Fibroblast of skin of right quadriceps (primary cell): ENCODE measurements around the gene RETN.

Experiments used
- DNase-seq: peaks from one replicate; pipeline ENCODE4 v3.0.0-alpha.2; 2013

Gene RETN

GRCh38 chr19:7661744-7662538, 6.9 kb upstream of the RETN start:
- no peak for DNase-seq

DNA sequence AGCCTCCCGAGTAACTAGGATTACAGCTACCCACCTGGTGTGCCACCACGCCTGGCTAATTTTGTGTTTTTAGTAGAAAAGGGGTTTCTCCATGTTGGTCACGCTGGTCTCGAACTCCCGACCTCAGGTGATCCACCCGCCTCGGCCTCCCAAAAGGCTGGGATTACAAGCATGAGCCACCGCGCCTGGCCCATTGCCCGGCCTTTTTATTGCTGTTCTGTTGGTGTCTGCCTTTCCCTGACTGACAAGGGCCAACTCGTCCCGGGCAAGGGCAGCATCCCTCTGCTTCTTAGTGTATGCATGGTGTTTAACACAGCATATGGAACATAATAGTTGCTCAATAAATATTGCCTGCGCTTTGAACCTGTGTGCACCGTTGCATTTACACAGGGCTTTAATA, 6.2 kb upstream of the RETN start:
- DNase-seq, result no peak

GRCh38 chr19:7663706-7664105, 5.1 kb upstream of the RETN start:
- no peak for DNase-seq

- peak; percentile 63 for DNase-seq
Observed at GRCh38 chr19:7665076-7665475, 3.8 kb upstream of the RETN start.

GRCh38 chr19:7669641-7670040, 792 bp downstream of the RETN start:
- DNase-seq, result no peak

GRCh38 chr19:7670150-7670783, 1.4 kb downstream of the RETN start:
- DNase-seq, result no peak

GRCh38 chr19:7670790-7671189, 1.9 kb downstream of the RETN start:
- no peak for DNase-seq

- DNase-seq, result no peak
Observed at GRCh38 chr19:7672522-7672921, 3.7 kb downstream of the RETN start.

GRCh38 chr19:7674010-7675005, 5.5 kb downstream of the RETN start:
- peak; percentile 16 for DNase-seq

DNA sequence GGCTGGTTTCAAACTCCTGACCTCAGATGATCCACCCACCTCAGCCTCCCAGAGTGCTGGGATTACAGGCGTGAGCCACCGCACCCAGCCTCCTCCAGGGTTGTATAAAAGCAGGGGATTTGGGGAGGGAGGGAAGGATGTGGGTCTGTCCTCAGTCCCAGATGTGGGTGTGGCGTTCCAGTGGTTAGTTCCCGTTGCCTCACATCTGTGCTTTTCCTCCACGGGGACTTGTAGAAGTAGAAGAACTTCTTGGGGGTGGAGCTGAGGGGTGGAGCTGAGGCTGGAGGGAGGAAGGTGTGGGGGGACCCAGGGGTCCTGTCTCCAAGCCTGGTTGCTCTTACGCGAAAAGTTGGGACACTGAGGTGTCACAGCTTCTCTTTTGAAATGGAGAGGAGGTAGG, 7.5 kb downstream of the RETN start:
- DNase-seq, result no peak

- DNase-seq, result no peak
Observed at GRCh38 chr19:7676854-7677253, 8.0 kb downstream of the RETN start, which contains the start of gene MCEMP1. TSS of gene MCEMP1 (plus strand) at chr19:7677090. CDS start at chr19:7677121, 31 bp downstream.

DNA sequence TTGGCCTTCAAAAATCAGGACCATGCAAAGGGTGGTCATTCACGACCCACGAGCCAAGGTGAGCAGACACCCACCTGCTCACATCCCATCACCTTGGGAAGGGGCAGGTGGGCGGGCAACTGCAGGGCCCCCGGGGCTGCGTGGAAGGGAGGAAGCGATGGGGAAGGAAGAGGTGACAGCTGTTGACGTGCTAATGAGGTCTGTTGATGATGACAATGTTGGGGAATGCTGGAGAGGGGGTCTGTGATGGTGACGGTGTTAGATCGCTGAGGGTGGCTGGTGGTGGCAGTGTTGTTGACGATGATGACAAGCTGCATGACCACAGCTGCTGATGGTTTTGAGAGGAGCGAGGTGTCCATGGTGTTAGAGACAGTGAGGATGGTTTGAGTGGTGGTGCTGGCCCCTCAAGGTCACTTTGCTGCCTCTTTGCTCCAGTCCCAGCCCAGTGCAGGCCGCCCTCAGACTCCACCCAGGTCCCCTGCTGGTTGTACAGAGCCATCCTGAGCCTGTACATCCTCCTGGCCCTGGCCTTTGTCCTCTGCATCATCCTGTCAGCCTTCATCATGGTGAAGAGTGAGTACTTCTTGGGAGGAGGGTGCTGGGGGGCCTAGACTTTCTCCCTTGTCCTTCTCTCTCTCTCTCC, 8.9 kb downstream of the RETN start:
- no peak for DNase-seq

DNA sequence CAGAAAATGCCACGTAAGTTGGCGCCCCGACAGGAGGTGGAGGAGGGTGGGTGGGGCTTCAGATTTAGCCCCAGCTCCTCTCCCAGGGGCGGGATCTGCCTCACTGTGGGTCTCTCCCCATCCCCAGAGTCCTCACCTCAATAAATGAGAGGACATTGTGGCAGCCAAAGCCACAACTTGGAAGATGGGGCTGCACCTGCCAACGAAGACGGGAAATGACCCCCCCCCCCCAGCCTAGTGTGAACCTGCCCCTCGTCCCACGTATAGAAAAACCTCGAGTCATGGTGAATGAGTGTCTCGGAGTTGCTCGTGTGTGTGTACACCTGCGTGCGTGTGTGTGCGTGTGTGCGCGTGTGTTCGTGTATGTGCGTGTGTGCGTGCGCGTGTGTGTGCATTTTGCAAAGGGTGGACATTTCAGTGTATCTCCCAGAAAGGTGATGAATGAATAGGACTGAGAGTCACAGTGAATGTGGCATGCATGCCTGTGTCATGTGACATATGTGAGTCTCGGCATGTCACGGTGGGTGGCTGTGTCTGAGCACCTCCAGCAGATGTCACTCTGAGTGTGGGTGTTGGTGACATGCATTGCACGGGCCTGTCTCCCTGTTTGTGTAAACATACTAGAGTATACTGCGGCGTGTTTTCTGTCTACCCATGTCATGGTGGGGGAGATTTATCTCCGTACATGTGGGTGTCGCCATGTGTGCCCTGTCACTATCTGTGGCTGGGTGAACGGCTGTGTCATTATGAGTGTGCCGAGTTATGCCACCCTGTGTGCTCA, 10.3 kb downstream of the RETN start:
- DNase-seq, result no peak

DNA sequence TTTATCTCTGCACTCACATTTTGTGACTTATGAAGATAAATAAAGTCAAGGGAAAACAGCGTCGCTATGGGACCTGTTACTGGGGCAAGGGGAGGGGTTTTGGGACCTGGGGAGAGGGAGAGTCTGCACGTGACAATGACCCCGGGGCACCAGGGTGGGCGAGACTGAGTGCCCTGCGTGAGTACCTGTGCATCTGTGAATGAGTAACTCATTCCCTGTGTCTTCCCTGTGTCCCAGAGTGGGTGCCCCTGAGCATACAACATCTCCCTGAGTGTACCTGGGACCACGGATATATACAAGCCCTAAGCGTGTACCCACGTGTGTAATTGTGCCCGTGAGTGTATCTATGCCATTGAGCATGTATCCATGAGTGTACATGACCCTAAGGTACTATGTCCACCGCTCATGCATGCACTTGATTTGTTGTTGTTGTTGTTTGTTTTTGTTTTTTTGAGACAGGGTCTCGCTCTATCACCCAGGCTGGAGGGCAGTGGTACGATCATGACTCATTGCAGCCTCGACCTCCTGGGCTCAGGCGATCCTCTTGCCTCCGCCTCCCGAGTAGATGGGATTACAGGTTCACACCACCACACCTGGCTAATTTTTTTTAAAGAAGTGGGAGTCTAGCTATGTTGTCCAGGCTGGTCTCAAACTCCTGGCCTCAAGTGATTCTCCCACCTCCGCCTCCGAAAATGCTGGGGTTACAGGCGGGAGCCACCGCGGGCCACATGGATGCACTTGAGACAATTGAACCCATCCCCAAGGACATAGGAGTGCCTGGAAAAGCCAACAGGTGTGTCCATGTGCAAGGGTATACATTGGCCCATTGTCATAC, 11.1 kb downstream of the RETN start:
- no peak for DNase-seq

DNA sequence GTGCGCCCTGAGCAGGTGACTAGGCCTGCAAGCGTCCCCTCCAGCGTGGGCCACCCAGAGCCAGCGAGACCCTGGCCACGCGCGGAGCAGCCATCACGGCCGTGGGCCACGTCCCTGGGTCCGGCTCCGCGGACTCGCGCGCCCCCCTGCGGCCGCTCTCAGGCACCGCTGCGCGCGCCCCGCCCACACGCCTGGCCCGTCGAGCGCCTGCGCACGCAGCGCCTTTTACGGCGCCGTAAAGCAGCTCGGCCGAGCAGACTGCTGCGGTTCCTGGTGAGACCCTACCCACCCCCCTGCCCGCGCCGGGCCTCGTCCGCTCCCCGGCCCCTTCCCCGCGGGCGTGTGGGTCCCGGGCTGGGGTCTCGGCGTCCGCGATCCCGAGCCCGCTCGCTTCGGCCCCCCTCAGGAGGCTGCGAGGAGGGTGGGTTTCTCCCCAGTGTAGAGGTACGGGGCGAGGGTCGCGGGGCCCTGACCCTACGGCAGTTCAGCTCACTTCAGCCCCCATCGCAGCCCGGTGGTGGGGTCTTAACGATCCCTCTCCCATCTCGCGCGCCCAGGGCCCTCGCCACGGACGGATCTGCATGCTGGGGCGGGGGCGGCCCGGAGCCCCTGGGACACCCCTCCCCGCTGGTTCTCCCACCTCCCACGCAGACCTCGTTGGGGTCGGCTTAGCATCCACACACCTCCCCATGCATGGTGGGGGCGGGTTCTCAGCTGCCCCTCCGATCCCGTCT, 11.9 kb downstream of the RETN start, which contains the start of gene TRAPPC5:
TSS of gene TRAPPC5 (plus strand) at position 228 of the 734 bp plus-strand sequence. CDS start 1,421 bp downstream, outside the sequence.
- peak; percentile 79 for DNase-seq

- DNase-seq, result peak; percentile 81
Observed at GRCh38 chr19:7681340-7682174, 12.7 kb downstream of the RETN start.

DNA sequence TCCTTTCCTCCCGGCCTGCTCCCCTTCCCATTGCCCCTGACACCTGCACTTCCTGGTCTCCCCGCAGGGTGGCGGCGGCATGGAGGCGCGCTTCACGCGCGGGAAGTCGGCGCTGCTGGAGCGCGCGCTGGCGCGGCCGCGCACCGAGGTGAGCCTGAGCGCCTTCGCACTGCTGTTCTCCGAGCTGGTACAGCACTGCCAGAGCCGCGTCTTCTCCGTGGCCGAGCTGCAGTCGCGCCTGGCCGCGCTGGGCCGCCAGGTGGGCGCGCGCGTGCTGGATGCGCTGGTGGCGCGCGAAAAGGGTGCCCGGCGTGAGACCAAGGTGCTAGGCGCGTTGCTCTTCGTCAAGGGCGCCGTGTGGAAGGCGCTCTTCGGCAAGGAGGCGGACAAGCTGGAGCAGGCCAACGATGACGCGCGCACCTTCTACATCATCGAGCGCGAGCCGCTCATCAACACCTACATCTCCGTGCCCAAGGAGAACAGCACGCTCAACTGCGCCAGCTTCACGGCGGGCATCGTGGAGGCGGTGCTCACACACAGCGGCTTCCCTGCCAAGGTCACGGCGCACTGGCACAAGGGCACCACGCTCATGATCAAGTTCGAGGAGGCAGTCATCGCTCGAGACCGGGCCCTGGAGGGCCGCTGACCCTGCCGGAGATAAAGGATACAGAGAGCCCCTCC, 13.5 kb downstream of the RETN start:
- peak; percentile 11 for DNase-seq
